Stomach (tissue), 4 donors: ENCODE measurements around the gene ZNF491.

ENCODE experiments used
- CTCF ChIP-seq, 7 experiments: fragments of 450-650 bp in 4 of 7; fragments of 200-600 bp in 3 of 7; sonication (generic) in 3 of 7; IDR thresholded peaks; one replicate each; pipeline ENCODE4 v1.5.1; 2016 to 2019; ENCODE audit warnings: antibody characterized with exemption in 7 of 7, control low read depth in 2 of 7, mild to moderate bottlenecking in 1 of 7
- EP300 ChIP-seq: sonication (generic); formaldehyde crosslinking; IDR thresholded peaks from one replicate; pipeline ENCODE4 v1.6.1; 2017; ENCODE audit warnings: antibody characterized with exemption
- POLR2A ChIP-seq, 4 donors: fragments of 450-650 bp; IDR thresholded peaks; one replicate each; pipeline ENCODE4 v1.6.1; 2016; ENCODE audit warnings: antibody characterized with exemption in 4 of 4, control low read depth in 2 of 4, mild to moderate bottlenecking in 1 of 4, moderate library complexity in 1 of 4
- POLR2AphosphoS5 ChIP-seq, 3 donors: sonication (generic); formaldehyde crosslinking; IDR thresholded peaks; one replicate each; pipeline ENCODE4 v1.6.1; 2016; ENCODE audit warnings: antibody characterized with exemption in 3 of 3

- TF ChIP-seq CTCF (IDR thresholded peaks at IDR 0.05), result no peak
- TF ChIP-seq POLR2A (IDR thresholded peaks at IDR 0.05), result no peak
- TF ChIP-seq EP300, result no peak
- no peak for TF ChIP-seq POLR2AphosphoS5 (IDR thresholded peaks at IDR 0.05)
Measured at GRCh38 chr19:11821474-11822109, 23.3 kb downstream of the ZNF491 start.
